HL-60 (cell line): Measurements from ENCODE around the gene KIR2DL4.
"Not testable (repeated sequence)": the region's sequence is repeated elsewhere in the genome, so short reads cannot be mapped to it uniquely, and the experiment has no call there.

Experiments
- TF ChIP-seq, protein P1 (sequence below): IDR thresholded peaks from 2 replicates; pipeline ENCODE4 v1.6.1; 2012; ENCODE audit warnings: low read depth; ENCODE audit not compliant: insufficient replicate concordance
- TF ChIP-seq, protein P2 (sequence below): IDR thresholded peaks from one replicate; pipeline ENCODE4 v1.5.1; 2011; ENCODE audit warnings: low read length, control low read depth, inconsistent platforms; ENCODE audit not compliant: insufficient read depth

DNA sequence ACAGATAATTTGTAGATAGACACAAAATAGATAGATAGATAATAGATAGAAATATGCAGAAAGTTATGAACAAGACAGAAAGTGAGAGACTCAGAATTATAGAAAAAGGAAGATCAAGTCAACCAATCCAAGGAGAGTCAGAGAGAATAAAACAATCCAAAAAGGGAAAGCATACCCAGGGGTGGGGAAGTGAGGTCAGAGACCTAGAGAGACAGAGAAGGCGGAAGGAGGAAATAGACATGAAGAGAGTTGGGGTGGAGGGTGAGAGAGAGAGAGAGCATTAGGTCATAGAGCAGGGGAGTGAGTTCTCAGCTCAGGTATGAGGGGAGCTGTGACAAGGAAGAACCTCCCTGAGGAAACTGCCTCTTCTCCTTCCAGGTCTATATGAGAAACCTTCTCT lies 51.8 kb downstream of the KIR2DL4 start:
- TF ChIP-seq, protein P1, sequence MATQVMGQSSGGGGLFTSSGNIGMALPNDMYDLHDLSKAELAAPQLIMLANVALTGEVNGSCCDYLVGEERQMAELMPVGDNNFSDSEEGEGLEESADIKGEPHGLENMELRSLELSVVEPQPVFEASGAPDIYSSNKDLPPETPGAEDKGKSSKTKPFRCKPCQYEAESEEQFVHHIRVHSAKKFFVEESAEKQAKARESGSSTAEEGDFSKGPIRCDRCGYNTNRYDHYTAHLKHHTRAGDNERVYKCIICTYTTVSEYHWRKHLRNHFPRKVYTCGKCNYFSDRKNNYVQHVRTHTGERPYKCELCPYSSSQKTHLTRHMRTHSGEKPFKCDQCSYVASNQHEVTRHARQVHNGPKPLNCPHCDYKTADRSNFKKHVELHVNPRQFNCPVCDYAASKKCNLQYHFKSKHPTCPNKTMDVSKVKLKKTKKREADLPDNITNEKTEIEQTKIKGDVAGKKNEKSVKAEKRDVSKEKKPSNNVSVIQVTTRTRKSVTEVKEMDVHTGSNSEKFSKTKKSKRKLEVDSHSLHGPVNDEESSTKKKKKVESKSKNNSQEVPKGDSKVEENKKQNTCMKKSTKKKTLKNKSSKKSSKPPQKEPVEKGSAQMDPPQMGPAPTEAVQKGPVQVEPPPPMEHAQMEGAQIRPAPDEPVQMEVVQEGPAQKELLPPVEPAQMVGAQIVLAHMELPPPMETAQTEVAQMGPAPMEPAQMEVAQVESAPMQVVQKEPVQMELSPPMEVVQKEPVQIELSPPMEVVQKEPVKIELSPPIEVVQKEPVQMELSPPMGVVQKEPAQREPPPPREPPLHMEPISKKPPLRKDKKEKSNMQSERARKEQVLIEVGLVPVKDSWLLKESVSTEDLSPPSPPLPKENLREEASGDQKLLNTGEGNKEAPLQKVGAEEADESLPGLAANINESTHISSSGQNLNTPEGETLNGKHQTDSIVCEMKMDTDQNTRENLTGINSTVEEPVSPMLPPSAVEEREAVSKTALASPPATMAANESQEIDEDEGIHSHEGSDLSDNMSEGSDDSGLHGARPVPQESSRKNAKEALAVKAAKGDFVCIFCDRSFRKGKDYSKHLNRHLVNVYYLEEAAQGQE: not testable (repeated sequence)
- TF ChIP-seq, protein P2, sequence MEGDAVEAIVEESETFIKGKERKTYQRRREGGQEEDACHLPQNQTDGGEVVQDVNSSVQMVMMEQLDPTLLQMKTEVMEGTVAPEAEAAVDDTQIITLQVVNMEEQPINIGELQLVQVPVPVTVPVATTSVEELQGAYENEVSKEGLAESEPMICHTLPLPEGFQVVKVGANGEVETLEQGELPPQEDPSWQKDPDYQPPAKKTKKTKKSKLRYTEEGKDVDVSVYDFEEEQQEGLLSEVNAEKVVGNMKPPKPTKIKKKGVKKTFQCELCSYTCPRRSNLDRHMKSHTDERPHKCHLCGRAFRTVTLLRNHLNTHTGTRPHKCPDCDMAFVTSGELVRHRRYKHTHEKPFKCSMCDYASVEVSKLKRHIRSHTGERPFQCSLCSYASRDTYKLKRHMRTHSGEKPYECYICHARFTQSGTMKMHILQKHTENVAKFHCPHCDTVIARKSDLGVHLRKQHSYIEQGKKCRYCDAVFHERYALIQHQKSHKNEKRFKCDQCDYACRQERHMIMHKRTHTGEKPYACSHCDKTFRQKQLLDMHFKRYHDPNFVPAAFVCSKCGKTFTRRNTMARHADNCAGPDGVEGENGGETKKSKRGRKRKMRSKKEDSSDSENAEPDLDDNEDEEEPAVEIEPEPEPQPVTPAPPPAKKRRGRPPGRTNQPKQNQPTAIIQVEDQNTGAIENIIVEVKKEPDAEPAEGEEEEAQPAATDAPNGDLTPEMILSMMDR: not testable (repeated sequence)
